Measurements from ENCODE around the gene TNIP3. TPM values are rescaled to one million over a fixed set of nuclear protein-coding genes. Genes with fewer than 3 reads are reported as not detected.

The TNIP3 gene
- total RNA-seq, 1 experiment from 2014 or later: not detected

DNA sequence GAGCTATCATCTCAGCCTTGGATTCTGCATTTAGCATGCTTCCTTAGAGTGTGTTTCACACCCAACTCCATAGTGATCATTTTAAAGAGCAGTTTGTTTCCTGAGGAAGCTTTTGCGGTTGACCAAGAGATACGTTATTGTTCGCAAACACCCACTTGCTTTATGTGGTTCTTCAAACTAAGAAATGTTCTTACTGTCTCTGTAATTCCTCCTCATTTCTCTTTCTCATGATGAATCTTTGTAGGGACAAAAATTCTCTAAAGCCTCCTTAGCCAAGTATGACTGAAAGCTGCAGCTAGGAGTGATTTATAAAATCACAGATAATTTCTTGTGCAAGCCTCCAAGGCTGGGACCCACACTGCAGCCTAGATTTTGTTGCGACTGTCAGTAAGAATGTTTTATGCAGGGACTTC, 10.0 kb downstream of the TNIP3 start:
- H3K4me1 Mint-ChIP-seq (ENCODE audit: low read depth, unreplicated experiment): no peaks in the 10 kb centered on the region
- H3K27me3 Mint-ChIP-seq (ENCODE audit: unreplicated experiment): no peaks in the 10 kb centered on the region
- no peaks in the 10 kb centered on the region for H3K9me3 Mint-ChIP-seq (ENCODE audit: low read depth, unreplicated experiment)
- no peak for DNase-seq
- CTCF ChIA-PET: no interaction called here
- TF ChIP-seq, protein P1, sequence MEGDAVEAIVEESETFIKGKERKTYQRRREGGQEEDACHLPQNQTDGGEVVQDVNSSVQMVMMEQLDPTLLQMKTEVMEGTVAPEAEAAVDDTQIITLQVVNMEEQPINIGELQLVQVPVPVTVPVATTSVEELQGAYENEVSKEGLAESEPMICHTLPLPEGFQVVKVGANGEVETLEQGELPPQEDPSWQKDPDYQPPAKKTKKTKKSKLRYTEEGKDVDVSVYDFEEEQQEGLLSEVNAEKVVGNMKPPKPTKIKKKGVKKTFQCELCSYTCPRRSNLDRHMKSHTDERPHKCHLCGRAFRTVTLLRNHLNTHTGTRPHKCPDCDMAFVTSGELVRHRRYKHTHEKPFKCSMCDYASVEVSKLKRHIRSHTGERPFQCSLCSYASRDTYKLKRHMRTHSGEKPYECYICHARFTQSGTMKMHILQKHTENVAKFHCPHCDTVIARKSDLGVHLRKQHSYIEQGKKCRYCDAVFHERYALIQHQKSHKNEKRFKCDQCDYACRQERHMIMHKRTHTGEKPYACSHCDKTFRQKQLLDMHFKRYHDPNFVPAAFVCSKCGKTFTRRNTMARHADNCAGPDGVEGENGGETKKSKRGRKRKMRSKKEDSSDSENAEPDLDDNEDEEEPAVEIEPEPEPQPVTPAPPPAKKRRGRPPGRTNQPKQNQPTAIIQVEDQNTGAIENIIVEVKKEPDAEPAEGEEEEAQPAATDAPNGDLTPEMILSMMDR (IDR thresholded peaks at IDR 0.05; ENCODE audit: unreplicated experiment): no peak
- no peak overlapping the region for H3K4me3 Mint-ChIP-seq (ENCODE audit: low read depth, unreplicated experiment)
- intact Hi-C loops (cut with micrococcal nuclease; ENCODE audit: unreplicated experiment): no loop called here
- BruUV-seq (replicated peaks): no TSS peak
- H3K27ac Mint-ChIP-seq (ENCODE audit: unreplicated experiment): no peak overlapping the region
- peaks cover 7% of the 10 kb centered on the region for H3K36me3 Mint-ChIP-seq (ENCODE audit: insufficient read depth, unreplicated experiment)

DNA sequence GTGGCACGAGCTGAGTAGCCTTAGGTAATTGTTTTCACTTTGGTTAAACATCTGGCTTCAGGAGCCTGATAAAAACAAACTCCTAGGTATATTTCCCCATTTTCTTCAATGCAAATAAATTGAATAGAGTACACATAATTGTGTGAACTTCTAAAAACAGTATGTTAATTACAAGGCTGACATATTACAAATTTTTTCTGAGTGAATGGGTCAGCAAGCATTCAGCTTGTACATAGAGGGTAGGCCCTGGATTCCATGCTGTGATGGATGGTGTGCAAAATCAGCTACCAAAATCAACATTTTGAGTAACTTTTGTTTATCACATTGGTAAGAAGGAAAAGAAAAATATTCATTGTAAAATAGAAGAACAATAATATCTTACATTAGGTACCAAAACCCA, 12.2 kb downstream of the TNIP3 start:
- H3K4me3 Mint-ChIP-seq (ENCODE audit: low read depth, unreplicated experiment): no peak overlapping the region
- no TSS peak for BruUV-seq (replicated peaks)
- H3K4me1 Mint-ChIP-seq (ENCODE audit: low read depth, unreplicated experiment): no peaks in the 10 kb centered on the region
- no peak for DNase-seq
- TF ChIP-seq, protein P1 (IDR thresholded peaks at IDR 0.05; ENCODE audit: unreplicated experiment): no peak
- H3K9me3 Mint-ChIP-seq (ENCODE audit: low read depth, unreplicated experiment): no peaks in the 10 kb centered on the region
- no peak overlapping the region for H3K27ac Mint-ChIP-seq (ENCODE audit: unreplicated experiment)
- CTCF ChIA-PET: no interaction called here
- peaks cover 3% of the 10 kb centered on the region for H3K36me3 Mint-ChIP-seq (ENCODE audit: insufficient read depth, unreplicated experiment)
- no peaks in the 10 kb centered on the region for H3K27me3 Mint-ChIP-seq (ENCODE audit: unreplicated experiment)
- intact Hi-C loops (cut with micrococcal nuclease; ENCODE audit: unreplicated experiment): no loop called here

DNA sequence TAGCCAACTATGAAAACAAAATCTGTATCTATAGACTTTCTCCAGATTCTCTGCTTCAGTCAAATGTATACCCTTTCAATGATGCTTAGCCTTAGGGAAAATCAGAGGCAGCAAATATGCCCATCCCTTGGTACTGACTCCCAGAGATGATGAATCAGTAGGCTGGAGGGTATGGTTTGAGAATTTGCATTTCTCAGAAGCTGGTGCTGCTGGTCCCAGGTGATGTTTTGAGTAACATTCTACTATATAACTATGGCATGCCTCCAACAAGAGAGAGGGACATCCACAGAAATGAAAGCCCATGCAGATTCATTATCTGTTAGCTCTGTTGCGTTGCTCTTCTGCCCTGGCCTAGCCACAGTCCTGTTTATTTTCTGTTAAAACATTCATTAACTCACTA, 13.6 kb downstream of the TNIP3 start:
- DNase-seq: no peak
- intact Hi-C loops (cut with micrococcal nuclease; ENCODE audit: unreplicated experiment): no loop called here
- no peak overlapping the region for H3K27ac Mint-ChIP-seq (ENCODE audit: unreplicated experiment)
- no TSS peak for BruUV-seq (replicated peaks)
- CTCF ChIA-PET: interaction anchor here (0.7 kb wide), 1 partner anchor 14 kb away, joined by 5 read pairs; no protein-coding TSS in a partner anchor
- H3K9me3 Mint-ChIP-seq (ENCODE audit: low read depth, unreplicated experiment): no peaks in the 10 kb centered on the region
- TF ChIP-seq, protein P1 (IDR thresholded peaks at IDR 0.05; ENCODE audit: unreplicated experiment): no peak
- no peaks in the 10 kb centered on the region for H3K4me1 Mint-ChIP-seq (ENCODE audit: low read depth, unreplicated experiment)
- no peak overlapping the region for H3K4me3 Mint-ChIP-seq (ENCODE audit: low read depth, unreplicated experiment)
- H3K27me3 Mint-ChIP-seq (ENCODE audit: unreplicated experiment): no peaks in the 10 kb centered on the region
- no peaks in the 10 kb centered on the region for H3K36me3 Mint-ChIP-seq (ENCODE audit: insufficient read depth, unreplicated experiment)

DNA sequence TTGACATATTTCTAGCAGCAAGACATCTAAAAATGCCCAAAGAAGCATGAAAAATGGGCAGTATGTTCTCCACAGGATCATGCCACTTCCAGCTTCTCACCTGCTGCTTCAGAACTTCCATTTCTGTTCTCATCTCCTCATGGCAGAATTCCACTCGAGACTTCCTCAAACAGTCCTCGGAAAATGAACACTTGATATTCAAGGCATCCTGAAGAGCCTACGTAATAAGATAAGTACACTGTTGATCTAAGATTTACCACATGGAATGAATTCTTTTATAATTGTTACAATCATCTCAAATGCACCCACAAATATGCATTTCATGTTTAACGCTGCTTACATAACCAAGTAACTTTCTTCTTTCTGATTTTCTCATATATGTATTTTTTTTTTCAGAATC, 14.1 kb downstream of the TNIP3 start:
- H3K4me3 Mint-ChIP-seq (ENCODE audit: low read depth, unreplicated experiment): no peak overlapping the region
- no peaks in the 10 kb centered on the region for H3K9me3 Mint-ChIP-seq (ENCODE audit: low read depth, unreplicated experiment)
- H3K27ac Mint-ChIP-seq (ENCODE audit: unreplicated experiment): no peak overlapping the region
- H3K36me3 Mint-ChIP-seq (ENCODE audit: insufficient read depth, unreplicated experiment): no peaks in the 10 kb centered on the region
- TF ChIP-seq, protein P1 (IDR thresholded peaks at IDR 0.05; ENCODE audit: unreplicated experiment): no peak
- intact Hi-C loops (cut with micrococcal nuclease; ENCODE audit: unreplicated experiment): no loop called here
- H3K27me3 Mint-ChIP-seq (ENCODE audit: unreplicated experiment): no peaks in the 10 kb centered on the region
- no peaks in the 10 kb centered on the region for H3K4me1 Mint-ChIP-seq (ENCODE audit: low read depth, unreplicated experiment)
- CTCF ChIA-PET: no interaction called here
- DNase-seq: no peak
- BruUV-seq (replicated peaks): no TSS peak

Data from Calu3 (cell line).